GM23338 (cell line): ENCODE results near the gene MTHFD1. TPM values are rescaled to one million over a fixed set of nuclear protein-coding genes. Genes with fewer than 3 reads are reported as not detected.
A peak's percentile ranks its signal among the peaks of the same experiment; 100 is the strongest.

Source experiments
- ATAC-seq: fragments of 200-7000 bp; cut with Tn5 transposase; 3 replicates; pipeline ENCODE4 v1.9.1; 2020
- DNase-seq: peaks from one replicate; pipeline ENCODE4 v3.0.0-alpha.2; 2015; ENCODE audit warnings: low spot score
- H2AFZ ChIP-seq: fragments of 200-600 bp; sonication (generic); 2 replicates; pipeline ENCODE4 v1.8.0; 2016; ENCODE audit warnings: antibody characterized with exemption, mild to moderate bottlenecking, moderate library complexity
- H3F3A ChIP-seq: fragments of 200-600 bp; sonication (generic); replicated peaks from 2 replicates; pipeline ENCODE4 v1.8.0; 2017; ENCODE audit warnings: antibody characterized with exemption, mixed run types, low read depth
- H3K27ac ChIP-seq: fragments of 200-600 bp; sonication (generic); 2 replicates; pipeline ENCODE4 v1.6.1; 2016; ENCODE audit warnings: low read depth
- H3K27me3 ChIP-seq: fragments of 200-600 bp; sonication (generic); 2 replicates; pipeline ENCODE4 v1.8.0; 2016; ENCODE audit warnings: mild to moderate bottlenecking, mixed run types, moderate library complexity; ENCODE audit not compliant: insufficient read depth
- H3K36me3 ChIP-seq: fragments of 200-600 bp; sonication (generic); 2 replicates; pipeline ENCODE4 v1.8.0; 2016; ENCODE audit warnings: mild to moderate bottlenecking; ENCODE audit not compliant: insufficient read depth
- H3K4me1 ChIP-seq: fragments of 200-600 bp; sonication (generic); 2 replicates; pipeline ENCODE4 v1.8.0; 2016; ENCODE audit warnings: mild to moderate bottlenecking, moderate library complexity; ENCODE audit not compliant: insufficient read depth
- H3K4me2 ChIP-seq: fragments of 200-600 bp; sonication (generic); 2 replicates; pipeline ENCODE4 v1.7.1; 2017; ENCODE audit warnings: mixed run types
- H3K4me3 ChIP-seq: fragments of 200-600 bp; sonication (generic); 2 replicates; pipeline ENCODE4 v1.6.1; 2016; ENCODE audit warnings: mixed run types
- H3K79me2 ChIP-seq: fragments of 200-600 bp; sonication (generic); replicated peaks from 2 replicates; pipeline ENCODE4 v1.8.0; 2017; ENCODE audit warnings: mild to moderate bottlenecking; ENCODE audit not compliant: insufficient read depth
- H3K9me2 ChIP-seq: fragments of 200-600 bp; sonication (generic); 2 replicates; pipeline ENCODE4 v1.8.0; 2017; ENCODE audit not compliant: insufficient read depth
- H4K20me1 ChIP-seq: fragments of 200-600 bp; sonication (generic); replicated peaks from 2 replicates; pipeline ENCODE4 v1.8.0; 2017; ENCODE audit warnings: mild to moderate bottlenecking; ENCODE audit not compliant: insufficient read depth
- H3K27ac Mint-ChIP-seq: 2 replicates; pipeline ENCODE4 v1.8.0; 2020; ENCODE audit warnings: inconsistent platforms, mild to moderate bottlenecking, moderate library complexity, mixed read lengths
- H3K27me3 Mint-ChIP-seq: 3 replicates; pipeline ENCODE4 v1.8.0; 2022; ENCODE audit warnings: low read depth, mild to moderate bottlenecking, moderate library complexity, mixed read lengths, inconsistent platforms; ENCODE audit not compliant: insufficient read depth, poor library complexity
- H3K36me3 Mint-ChIP-seq: 3 replicates; pipeline ENCODE4 v1.8.0; 2021; ENCODE audit warnings: low read depth, mild to moderate bottlenecking, inconsistent platforms, moderate library complexity, mixed read lengths
- H3K4me1 Mint-ChIP-seq: 3 replicates; pipeline ENCODE4 v1.8.0; 2020; ENCODE audit warnings: mild to moderate bottlenecking, inconsistent platforms, mixed read lengths
- H3K4me3 Mint-ChIP-seq: 3 replicates; pipeline ENCODE4 v1.8.0; 2021; ENCODE audit warnings: moderate library complexity, mild to moderate bottlenecking, inconsistent platforms, mixed read lengths
- H3K9me3 Mint-ChIP-seq: 3 replicates; pipeline ENCODE4 v1.8.0; 2020; ENCODE audit warnings: moderate library complexity, mild to moderate bottlenecking, inconsistent platforms, mixed read lengths
- CREB1 ChIP-seq: fragments of 250-450 bp; sonication (Bioruptor Pico); IDR thresholded peaks from 2 replicates; pipeline ENCODE4 v1.5.0; 2020; ENCODE audit warnings: low read depth, mild to moderate bottlenecking, moderate library complexity
- CTCF ChIP-seq, 2 experiments: fragments of 200-600 bp in 1 of 2; sonication (generic) in 1 of 2; conservative IDR thresholded peaks; 2 replicates each; pipeline versions ENCODE4 v1.5.1 to v1.6.1; 2016 to 2017; ENCODE audit warnings: antibody characterized with exemption in 2 of 2, low read depth in 2 of 2, mild to moderate bottlenecking in 2 of 2, moderate library complexity in 1 of 2
- ETS1 ChIP-seq: IDR thresholded peaks from 2 replicates; pipeline ENCODE4 v1.6.1; 2016; ENCODE audit warnings: antibody characterized with exemption
- NANOG ChIP-seq: IDR thresholded peaks from 2 replicates; pipeline ENCODE4 v1.6.1; 2016; ENCODE audit warnings: antibody characterized with exemption, borderline replicate concordance
- POLR2AphosphoS5 ChIP-seq: IDR thresholded peaks from 2 replicates; pipeline ENCODE4 v1.6.1; 2016; ENCODE audit warnings: antibody characterized with exemption, low read depth
- REST ChIP-seq: IDR thresholded peaks from one replicate; pipeline ENCODE4 v1.6.1; 2018; ENCODE audit warnings: antibody characterized with exemption; ENCODE audit not compliant: unreplicated experiment
- STAT1 ChIP-seq: IDR thresholded peaks from one replicate; pipeline ENCODE4 v1.6.1; 2016; ENCODE audit warnings: antibody characterized with exemption; ENCODE audit not compliant: unreplicated experiment
- polyA plus RNA-seq: library from polyadenylated mRNA; unstranded; fragments of >200 nt; fragmentation: Nextera tagmentation; extraction: Ambion mirVana; gene quantifications from 2 replicates; pipeline ENCODE4 v1.2.1, GENCODE V29; 2016
- total RNA-seq: library from RNA; depleted of rRNA; stranded (reverse); fragments of >200 nt; shearing (Covaris generic); gene quantifications from 2 replicates; pipeline ENCODE4 v1.2.3, GENCODE V29; 2014

MTHFD1 gene
- total and polyA plus RNA-seq, 2 experiments from 2014 or later, result 219 to 237 TPM

- TF ChIP-seq ETS1 (no peak), CTCF (conservative IDR thresholded peaks at IDR 0.05; ENCODE audit: low read depth in 2 of 2) (no peak), STAT1 (no peak), NANOG (no peak)
- peaks cover 30% of the 10 kb centered on the region for H3K4me1 Mint-ChIP-seq
- H3K27me3 ChIP-seq, result no peaks in the 10 kb centered on the region
- H3K27me3 Mint-ChIP-seq, result peaks cover 10% of the 10 kb centered on the region
- H3K4me3 ChIP-seq, result peak overlapping the region; percentile 61
- ATAC-seq (peak; percentile 27), DNase-seq (peak; percentile 34)
- no peaks in the 10 kb centered on the region for H3K9me2 ChIP-seq
- H3K4me1 ChIP-seq, result peaks cover 3% of the 10 kb centered on the region
- H4K20me1 ChIP-seq, result 0 out of 2 replicates have a peak, but pooled peaks cover under 1% of the 10 kb centered on the region
- peak overlapping the region; percentile 82 for H3K4me2 ChIP-seq
- H3K27ac ChIP-seq, result peak overlapping the region; percentile 87
- no peak overlapping the region for H2AFZ ChIP-seq
- no peaks in the 10 kb centered on the region for H3K36me3 ChIP-seq
- peak overlapping the region; percentile 100 for H3K27ac Mint-ChIP-seq
- H3K4me3 Mint-ChIP-seq, result peak overlapping the region; percentile 85
- peaks cover 3% of the 10 kb centered on the region; the same call in 2 of the 3 replicates for H3K9me3 Mint-ChIP-seq
- peaks cover 51% of the 10 kb centered on the region for H3K79me2 ChIP-seq
- peaks cover 6% of the 10 kb centered on the region; the same call in 1 of the 2 replicates for H3F3A ChIP-seq
- peaks cover 30% of the 10 kb centered on the region for H3K36me3 Mint-ChIP-seq
These were observed 846 bp upstream of the MTHFD1 start for GRCh38 chr14:64387232-64387781.

- Histone ChIP-seq H3K4me1 (peaks cover 9% of the 10 kb centered on the region), H2AFZ (no peak overlapping the region), H3K4me3 (peak overlapping the region; percentile 61), H3K79me2 (peaks cover 65% of the 10 kb centered on the region), H3K4me2 (peak overlapping the region; percentile 76), H3K36me3 (no peaks in the 10 kb centered on the region), H3K27ac (peak overlapping the region; percentile 92), H3F3A (peaks cover 12% of the 10 kb centered on the region; the same call in 1 of the 2 replicates), H3K9me2 (peaks cover 4% of the 10 kb centered on the region; the same call in 1 of the 2 replicates), H3K27me3 (no peaks in the 10 kb centered on the region), H4K20me1 (0 out of 2 replicates have a peak, but pooled peaks cover 8% of the 10 kb centered on the region)
- Mint-ChIP-seq H3K4me1 (peaks cover 44% of the 10 kb centered on the region), H3K9me3 (peaks cover 3% of the 10 kb centered on the region; the same call in 2 of the 3 replicates), H3K4me3 (peak overlapping the region; percentile 85), H3K27me3 (peaks cover 11% of the 10 kb centered on the region), H3K27ac (peak overlapping the region; percentile 100), H3K36me3 (peaks cover 44% of the 10 kb centered on the region)
- no peak for TF ChIP-seq STAT1
- TF ChIP-seq REST, result no peak
- no peak for TF ChIP-seq CTCF (conservative IDR thresholded peaks at IDR 0.05; ENCODE audit: low read depth in 2 of 2)
- no peak for TF ChIP-seq POLR2AphosphoS5
- TF ChIP-seq CREB1 (CRISPR knock-in tag), result no peak
- ATAC-seq (peak; percentile 1), DNase-seq (peak; percentile 48)
These were observed 556 bp downstream of the MTHFD1 start for GRCh38 chr14:64388533-64389285.
